GM12874 (cell line): ENCODE measurements around the gene ABCA7.

ENCODE experiments used
- TF ChIP-seq, protein P1 (sequence below): IDR thresholded peaks from 2 replicates; pipeline ENCODE4 v1.5.1; 2011; ENCODE audit warnings: low read depth, mild to moderate bottlenecking, control low read depth, low read length, moderate library complexity; ENCODE audit not compliant: insufficient read depth

Gene ABCA7

DNA sequence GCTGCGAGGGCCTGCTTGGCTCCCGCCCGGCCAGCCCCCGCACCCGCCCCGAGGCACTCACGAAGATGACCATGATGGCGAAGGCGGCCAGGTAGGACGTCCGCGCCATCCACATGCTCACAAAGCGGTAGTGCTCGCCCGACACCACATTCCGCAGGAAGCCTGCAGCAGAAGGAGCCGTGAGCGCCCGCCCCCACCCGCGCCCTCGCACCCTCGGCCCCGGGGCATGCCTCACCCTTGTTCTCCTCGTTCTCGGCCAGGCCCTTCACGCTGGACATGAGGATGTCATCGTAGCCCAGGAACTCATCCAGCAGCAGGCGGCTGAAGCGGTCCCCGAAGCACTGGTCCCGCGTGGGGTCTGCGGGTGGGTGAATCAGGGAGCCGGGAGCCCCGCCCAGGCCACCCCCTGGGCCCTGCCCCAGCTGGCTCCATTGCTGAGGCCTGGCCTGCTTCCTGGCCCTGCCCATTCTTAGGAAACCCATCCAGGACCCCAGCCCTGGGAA, 28.0 kb upstream of the ABCA7 start:
- TF ChIP-seq, protein P1, sequence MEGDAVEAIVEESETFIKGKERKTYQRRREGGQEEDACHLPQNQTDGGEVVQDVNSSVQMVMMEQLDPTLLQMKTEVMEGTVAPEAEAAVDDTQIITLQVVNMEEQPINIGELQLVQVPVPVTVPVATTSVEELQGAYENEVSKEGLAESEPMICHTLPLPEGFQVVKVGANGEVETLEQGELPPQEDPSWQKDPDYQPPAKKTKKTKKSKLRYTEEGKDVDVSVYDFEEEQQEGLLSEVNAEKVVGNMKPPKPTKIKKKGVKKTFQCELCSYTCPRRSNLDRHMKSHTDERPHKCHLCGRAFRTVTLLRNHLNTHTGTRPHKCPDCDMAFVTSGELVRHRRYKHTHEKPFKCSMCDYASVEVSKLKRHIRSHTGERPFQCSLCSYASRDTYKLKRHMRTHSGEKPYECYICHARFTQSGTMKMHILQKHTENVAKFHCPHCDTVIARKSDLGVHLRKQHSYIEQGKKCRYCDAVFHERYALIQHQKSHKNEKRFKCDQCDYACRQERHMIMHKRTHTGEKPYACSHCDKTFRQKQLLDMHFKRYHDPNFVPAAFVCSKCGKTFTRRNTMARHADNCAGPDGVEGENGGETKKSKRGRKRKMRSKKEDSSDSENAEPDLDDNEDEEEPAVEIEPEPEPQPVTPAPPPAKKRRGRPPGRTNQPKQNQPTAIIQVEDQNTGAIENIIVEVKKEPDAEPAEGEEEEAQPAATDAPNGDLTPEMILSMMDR, result no peak

DNA sequence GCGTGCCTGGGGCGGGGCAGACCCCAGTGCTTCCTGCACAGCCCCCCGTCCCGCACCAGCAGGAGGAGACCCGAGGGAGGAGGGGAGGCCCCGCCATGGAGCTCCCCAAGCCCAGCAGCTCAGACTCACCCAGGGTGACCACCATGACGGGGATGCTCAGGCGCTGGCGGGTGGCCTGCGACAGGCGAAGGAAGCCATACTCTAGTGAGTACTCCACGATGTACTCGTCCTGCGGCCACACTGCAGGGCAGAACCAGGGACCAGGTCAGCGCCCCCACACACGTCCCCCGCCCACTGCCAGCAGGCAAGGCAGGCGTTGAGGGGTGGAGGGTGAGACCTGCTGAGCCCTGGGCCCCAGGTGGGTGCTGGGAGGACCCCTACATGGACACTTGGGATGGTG, 27.6 kb upstream of the ABCA7 start:
- TF ChIP-seq, protein P1, result no peak

DNA sequence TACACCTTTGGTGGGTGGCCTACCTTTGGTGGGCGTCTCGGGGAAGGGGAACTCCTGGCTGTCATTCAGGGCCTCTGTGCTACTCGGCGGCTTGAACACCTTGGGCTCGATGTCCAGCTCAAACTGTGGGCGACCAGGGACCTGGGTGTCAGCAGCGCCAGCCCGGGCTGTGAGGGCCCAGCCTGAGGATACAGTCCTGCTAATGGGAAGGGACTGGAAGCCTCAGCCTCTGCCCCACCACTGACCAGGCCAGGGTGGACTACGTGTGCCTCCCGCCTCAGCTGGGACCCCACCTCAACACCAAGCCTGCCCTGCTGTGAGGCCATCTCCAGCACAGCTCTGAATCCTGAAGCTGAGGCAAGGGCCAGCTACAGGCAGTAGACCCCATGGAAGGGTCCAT, 26.7 kb upstream of the ABCA7 start:
- TF ChIP-seq, protein P1, result no peak

DNA sequence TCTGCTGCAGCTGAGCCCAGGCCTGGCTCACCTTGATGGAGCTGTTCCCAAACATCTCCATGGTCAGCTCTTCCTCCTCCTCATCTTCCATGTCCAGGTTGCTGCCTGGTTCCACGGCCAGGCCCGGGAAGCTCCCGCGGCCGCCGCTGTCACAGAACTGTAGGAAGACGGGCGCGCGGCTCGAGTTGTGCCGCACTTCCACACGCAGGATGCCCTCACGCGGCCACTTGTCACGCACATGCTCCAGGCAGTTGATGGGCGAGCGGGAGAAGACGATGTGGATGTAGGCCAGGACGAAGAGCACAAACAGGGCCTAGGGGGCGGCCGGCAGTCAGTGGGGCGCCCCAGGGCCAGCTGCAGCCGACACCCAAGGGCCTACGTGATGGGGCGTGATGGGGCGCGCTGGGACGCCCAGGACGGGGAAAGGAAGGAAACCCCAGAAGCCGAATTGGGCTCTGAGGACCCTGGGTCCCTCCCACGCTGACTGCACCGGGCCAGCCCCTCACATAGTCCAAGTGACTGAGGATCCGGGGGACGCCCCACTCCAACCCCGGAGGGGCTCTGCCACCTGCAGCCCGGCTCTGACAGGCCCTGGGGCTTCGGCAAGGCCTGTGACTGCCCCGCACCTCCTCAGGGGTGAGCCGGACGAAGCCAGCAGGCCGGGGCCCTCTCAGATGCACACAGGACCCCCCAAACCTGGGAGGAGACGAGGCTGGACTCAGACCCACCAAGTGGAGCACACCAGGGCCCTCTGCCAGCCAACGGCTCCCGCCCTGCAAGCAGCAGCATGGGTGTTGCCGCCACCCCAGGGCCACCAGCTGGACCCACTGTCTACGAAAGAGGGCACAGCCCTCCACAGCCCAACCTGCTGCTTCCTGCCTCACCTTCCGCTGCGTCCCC, 25.5 kb upstream of the ABCA7 start:
- TF ChIP-seq, protein P1, result no peak

DNA sequence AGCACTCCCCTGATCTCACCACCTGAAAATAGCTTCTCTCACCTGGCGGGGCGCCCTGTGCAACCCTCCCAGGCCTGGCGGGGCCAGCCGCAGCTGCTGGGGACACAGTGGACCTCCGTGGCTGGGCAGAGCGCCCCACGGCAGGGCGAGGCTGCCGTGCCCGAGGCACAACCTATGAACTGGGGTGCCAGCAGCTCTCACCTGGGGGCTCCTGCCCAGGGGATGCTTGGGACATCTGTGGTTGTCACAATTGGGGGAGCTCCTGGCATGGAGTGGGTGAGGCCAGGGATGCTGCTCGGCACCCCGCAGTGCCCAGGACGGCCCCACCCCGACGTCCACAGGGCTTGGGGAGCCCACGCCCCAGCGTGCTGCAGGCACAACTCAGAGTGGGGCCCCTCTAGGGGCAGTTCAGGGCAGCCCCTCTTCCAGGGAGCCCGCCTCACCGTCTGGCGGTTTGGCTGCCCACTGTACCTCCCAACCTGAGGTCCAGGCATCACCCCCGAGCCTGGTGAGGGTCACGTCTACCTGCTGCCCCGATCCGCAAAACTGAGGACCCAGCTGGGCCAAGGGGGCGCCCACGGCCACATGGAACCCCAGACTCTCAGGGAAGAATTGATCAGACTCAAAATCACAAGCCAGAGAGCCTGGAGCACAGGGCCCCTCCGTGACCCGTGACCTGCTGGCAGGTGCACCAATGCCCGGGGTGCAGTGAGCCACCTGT, 24.7 kb upstream of the ABCA7 start:
- TF ChIP-seq, protein P1, result no peak

DNA sequence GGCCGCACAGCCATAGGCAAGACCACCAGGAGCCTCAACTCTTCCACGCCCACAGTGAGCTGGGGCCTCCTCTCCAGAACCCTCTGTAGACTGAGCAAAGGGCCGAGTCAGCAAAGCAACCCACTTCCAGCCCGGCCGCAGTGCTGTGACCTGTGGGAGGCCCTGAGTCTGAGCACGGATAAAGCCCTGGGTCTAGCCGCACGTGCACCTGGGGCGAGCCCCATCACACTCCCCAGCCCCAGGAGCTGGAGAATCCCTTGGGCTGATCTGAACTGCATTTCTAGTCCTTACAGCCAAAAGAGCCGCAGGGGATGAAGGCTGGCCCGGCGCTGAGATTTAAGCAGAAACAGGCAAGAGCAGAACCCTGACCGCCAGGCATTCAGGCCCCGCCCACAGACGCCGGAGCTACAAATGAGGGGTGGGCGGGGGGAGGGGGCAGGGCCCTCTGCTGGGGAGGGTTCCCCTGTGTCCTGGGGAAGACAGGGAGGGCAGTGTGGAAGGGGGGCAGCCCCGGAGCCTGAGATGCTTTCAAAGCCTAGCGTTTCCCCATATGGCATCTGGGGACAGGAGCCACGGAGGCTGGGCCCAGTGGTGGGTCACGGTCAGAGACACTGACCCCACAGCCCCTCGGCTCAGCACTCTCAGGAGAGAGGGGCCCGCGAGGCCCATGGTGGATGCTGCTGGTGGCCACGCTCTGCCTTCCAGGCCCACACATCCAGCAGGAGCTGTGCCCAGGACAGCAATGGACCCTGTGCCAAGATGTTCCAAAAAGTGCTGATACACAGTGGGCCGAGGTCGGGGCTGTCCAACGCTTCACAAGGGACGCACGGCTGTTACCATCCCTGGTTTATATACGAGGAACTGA, 23.9 kb upstream of the ABCA7 start:
- TF ChIP-seq, protein P1, result no peak
